Kidney epithelial cell (primary cell): ENCODE data around the gene COL4A3. TPM values are rescaled to one million over a fixed set of nuclear protein-coding genes. Genes with fewer than 3 reads are reported as not detected.

ENCODE experiments used
- DNase-seq: peaks from one replicate; pipeline ENCODE4 v3.0.0-alpha.2; 2010; ENCODE audit warnings: low read depth
- H3K27me3 ChIP-seq: 2 replicates; pipeline ENCODE4 v1.6.0; 2011; ENCODE audit warnings: low read length; ENCODE audit not compliant: control insufficient read depth, insufficient read depth
- H3K36me3 ChIP-seq: 2 replicates; pipeline ENCODE4 v1.5.1; 2011; ENCODE audit warnings: low read length; ENCODE audit not compliant: control insufficient read depth, insufficient read depth
- H3K4me3 ChIP-seq: 2 replicates; pipeline ENCODE4 v1.5.1; 2011; ENCODE audit warnings: low read depth, mild to moderate bottlenecking, control low read depth, low read length
- CTCF ChIP-seq: IDR thresholded peaks from 2 replicates; pipeline ENCODE4 v1.5.1; 2011; ENCODE audit warnings: mild to moderate bottlenecking, moderate library complexity, low read length, control low read depth, inconsistent platforms; ENCODE audit not compliant: insufficient read depth, poor library complexity, severe bottlenecking
- total RNA-seq: library from RNA; depleted of rRNA; stranded (reverse); fragments of >200 nt; gene quantifications from 2 replicates; pipeline ENCODE4 v1.2.3, GENCODE V29; 2015

Gene COL4A3
- total RNA-seq, 1 donor from 2014 or later, result 2.3 TPM

GRCh38 chr2:227324995-227325838 is 160.8 kb downstream of the COL4A3 start, which contains the start of gene MFF:
TSS of gene MFF (plus strand) at chr2:227325251. CDS start at chr2:227330666, 5,415 bp downstream.
- H3K4me3 ChIP-seq, result peak within 1 kb of the TSS; percentile 75
- TF ChIP-seq CTCF, result peak; percentile 36
- H3K36me3 ChIP-seq, result no peaks in the 10 kb centered on the region
- DNase-seq, result peak; percentile 67
- H3K27me3 ChIP-seq, result no peaks in the 10 kb centered on the region

- Histone ChIP-seq H3K27me3 (no peaks in the 10 kb centered on the region), H3K4me3 (peak overlapping the region; percentile 75), H3K36me3 (no peaks in the 10 kb centered on the region)
- TF ChIP-seq CTCF, result no peak
- DNase-seq, result no peak
These were observed 161.4 kb downstream of the COL4A3 start for GRCh38 chr2:227325839-227326195.

- H3K36me3 ChIP-seq, result no peaks in the 10 kb centered on the region
- H3K27me3 ChIP-seq, result no peaks in the 10 kb centered on the region
- no peak overlapping the region for H3K4me3 ChIP-seq
- no peak for DNase-seq
- TF ChIP-seq CTCF, result no peak
These were observed 162.4 kb downstream of the COL4A3 start for GRCh38 chr2:227326783-227327182.

GRCh38 chr2:227335713-227336112 is 171.3 kb downstream of the COL4A3 start:
- TF ChIP-seq CTCF, result no peak
- no peaks in the 10 kb centered on the region for H3K27me3 ChIP-seq
- H3K36me3 ChIP-seq, result peaks cover 1% of the 10 kb centered on the region
- no peak for DNase-seq
- H3K4me3 ChIP-seq, result no peak overlapping the region

GRCh38 chr2:227337442-227337841 is 173.0 kb downstream of the COL4A3 start:
- H3K36me3 ChIP-seq, result peaks cover 1% of the 10 kb centered on the region
- H3K4me3 ChIP-seq, result no peak overlapping the region
- no peak for TF ChIP-seq CTCF
- no peaks in the 10 kb centered on the region for H3K27me3 ChIP-seq
- no peak for DNase-seq
